HCT116 (cell line): ENCODE measurements around the gene QRICH1.

Source experiments
- CEBPB ChIP-seq: IDR thresholded peaks from 2 replicates; pipeline ENCODE4 v1.6.1; 2012; ENCODE audit warnings: low read depth
- EZH2 ChIP-seq: fragments of 200-600 bp; sonication (generic); IDR thresholded peaks from 2 replicates; pipeline ENCODE4 v1.6.1; 2017; ENCODE audit warnings: antibody characterized with exemption, mixed run types
- JUND ChIP-seq: IDR thresholded peaks from 2 replicates; pipeline ENCODE4 v1.6.1; 2012
- POLR2A ChIP-seq: IDR thresholded peaks from 2 replicates; pipeline ENCODE4 v1.7.0; 2011; ENCODE audit warnings: borderline replicate concordance; ENCODE audit not compliant: insufficient read depth, insufficient read length; ENCODE audit errors: extremely low read depth
- SRF ChIP-seq: IDR thresholded peaks from 2 replicates; pipeline ENCODE4 v1.6.1; 2012; ENCODE audit warnings: low read depth
- TF ChIP-seq, protein P1 (sequence below): IDR thresholded peaks from 2 replicates; pipeline ENCODE4 v1.6.1; 2012; ENCODE audit warnings: low read depth
- TF ChIP-seq, protein P2 (sequence below), 3 experiments: fragments of 200-600 bp in 1 of 3; sonication (generic) in 1 of 3; IDR thresholded peaks in 2 of 3; conservative IDR thresholded peaks in 1 of 3; 2 replicates each; pipeline ENCODE4 v1.5.1; 2012 to 2017; ENCODE audit warnings: low read depth in 2 of 3, low read length in 2 of 3, antibody characterized with exemption in 1 of 3, borderline replicate concordance in 1 of 3, control low read depth in 1 of 3, mild to moderate bottlenecking in 1 of 3, mixed read lengths in 1 of 3, mixed run types in 1 of 3, moderate library complexity in 1 of 3; ENCODE audit not compliant: insufficient read depth in 1 of 3
- TF ChIP-seq, protein P3 (sequence below): IDR thresholded peaks from 2 replicates; pipeline ENCODE4 v1.6.1; 2012
- TF ChIP-seq, protein P4 (sequence below): IDR thresholded peaks from 2 replicates; pipeline ENCODE4 v1.6.1; 2012

DNA sequence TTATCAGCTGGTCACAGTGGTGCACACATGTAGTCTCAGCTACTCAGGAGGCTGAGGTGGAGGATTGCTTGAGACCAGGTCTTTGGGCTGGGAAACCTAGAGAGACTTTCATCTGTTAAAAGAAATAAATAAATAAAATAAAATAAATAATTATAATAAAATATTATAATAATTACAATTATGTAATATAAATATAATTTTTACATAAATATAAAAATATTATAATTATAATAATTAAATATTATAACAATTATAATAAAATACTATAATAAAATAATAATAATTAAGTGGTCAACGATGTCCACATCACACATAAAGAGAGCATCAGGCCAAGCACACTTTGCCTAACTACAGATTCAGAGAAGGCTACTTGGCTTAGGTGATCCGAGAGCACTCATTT lies 14.6 kb downstream of the QRICH1 start:
- TF ChIP-seq POLR2A (no peak), SRF (no peak), CEBPB (no peak), JUND (no peak), EZH2 (no peak)
- TF ChIP-seq, protein P1, sequence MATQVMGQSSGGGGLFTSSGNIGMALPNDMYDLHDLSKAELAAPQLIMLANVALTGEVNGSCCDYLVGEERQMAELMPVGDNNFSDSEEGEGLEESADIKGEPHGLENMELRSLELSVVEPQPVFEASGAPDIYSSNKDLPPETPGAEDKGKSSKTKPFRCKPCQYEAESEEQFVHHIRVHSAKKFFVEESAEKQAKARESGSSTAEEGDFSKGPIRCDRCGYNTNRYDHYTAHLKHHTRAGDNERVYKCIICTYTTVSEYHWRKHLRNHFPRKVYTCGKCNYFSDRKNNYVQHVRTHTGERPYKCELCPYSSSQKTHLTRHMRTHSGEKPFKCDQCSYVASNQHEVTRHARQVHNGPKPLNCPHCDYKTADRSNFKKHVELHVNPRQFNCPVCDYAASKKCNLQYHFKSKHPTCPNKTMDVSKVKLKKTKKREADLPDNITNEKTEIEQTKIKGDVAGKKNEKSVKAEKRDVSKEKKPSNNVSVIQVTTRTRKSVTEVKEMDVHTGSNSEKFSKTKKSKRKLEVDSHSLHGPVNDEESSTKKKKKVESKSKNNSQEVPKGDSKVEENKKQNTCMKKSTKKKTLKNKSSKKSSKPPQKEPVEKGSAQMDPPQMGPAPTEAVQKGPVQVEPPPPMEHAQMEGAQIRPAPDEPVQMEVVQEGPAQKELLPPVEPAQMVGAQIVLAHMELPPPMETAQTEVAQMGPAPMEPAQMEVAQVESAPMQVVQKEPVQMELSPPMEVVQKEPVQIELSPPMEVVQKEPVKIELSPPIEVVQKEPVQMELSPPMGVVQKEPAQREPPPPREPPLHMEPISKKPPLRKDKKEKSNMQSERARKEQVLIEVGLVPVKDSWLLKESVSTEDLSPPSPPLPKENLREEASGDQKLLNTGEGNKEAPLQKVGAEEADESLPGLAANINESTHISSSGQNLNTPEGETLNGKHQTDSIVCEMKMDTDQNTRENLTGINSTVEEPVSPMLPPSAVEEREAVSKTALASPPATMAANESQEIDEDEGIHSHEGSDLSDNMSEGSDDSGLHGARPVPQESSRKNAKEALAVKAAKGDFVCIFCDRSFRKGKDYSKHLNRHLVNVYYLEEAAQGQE: no peak
- TF ChIP-seq, protein P2, sequence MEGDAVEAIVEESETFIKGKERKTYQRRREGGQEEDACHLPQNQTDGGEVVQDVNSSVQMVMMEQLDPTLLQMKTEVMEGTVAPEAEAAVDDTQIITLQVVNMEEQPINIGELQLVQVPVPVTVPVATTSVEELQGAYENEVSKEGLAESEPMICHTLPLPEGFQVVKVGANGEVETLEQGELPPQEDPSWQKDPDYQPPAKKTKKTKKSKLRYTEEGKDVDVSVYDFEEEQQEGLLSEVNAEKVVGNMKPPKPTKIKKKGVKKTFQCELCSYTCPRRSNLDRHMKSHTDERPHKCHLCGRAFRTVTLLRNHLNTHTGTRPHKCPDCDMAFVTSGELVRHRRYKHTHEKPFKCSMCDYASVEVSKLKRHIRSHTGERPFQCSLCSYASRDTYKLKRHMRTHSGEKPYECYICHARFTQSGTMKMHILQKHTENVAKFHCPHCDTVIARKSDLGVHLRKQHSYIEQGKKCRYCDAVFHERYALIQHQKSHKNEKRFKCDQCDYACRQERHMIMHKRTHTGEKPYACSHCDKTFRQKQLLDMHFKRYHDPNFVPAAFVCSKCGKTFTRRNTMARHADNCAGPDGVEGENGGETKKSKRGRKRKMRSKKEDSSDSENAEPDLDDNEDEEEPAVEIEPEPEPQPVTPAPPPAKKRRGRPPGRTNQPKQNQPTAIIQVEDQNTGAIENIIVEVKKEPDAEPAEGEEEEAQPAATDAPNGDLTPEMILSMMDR (IDR thresholded peaks at IDR 0.05 in 2 of 3, conservative IDR thresholded peaks at IDR 0.05 in 1 of 3; ENCODE audit: borderline replicate concordance in 1 of 3, insufficient read depth in 1 of 3, low read depth in 2 of 3, low read length in 2 of 3): no peak
- TF ChIP-seq, protein P3, sequence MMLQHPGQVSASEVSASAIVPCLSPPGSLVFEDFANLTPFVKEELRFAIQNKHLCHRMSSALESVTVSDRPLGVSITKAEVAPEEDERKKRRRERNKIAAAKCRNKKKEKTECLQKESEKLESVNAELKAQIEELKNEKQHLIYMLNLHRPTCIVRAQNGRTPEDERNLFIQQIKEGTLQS: no peak
- TF ChIP-seq, protein P4, sequence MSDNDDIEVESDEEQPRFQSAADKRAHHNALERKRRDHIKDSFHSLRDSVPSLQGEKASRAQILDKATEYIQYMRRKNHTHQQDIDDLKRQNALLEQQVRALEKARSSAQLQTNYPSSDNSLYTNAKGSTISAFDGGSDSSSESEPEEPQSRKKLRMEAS: no peak
